ENCODE data around the gene ADORA2A.

The ADORA2A gene

GRCh38 chr22:24453853-24454252 is 26.5 kb downstream of the ADORA2A start:
- TF ChIP-seq CTCF (IDR thresholded peaks at IDR 0.05): no peak
- Histone ChIP-seq H3K4me3 (ENCODE audit: low read depth in 1 of 2, low read length in 1 of 2) (no peak overlapping the region), H3K36me3 (peaks cover 5% of the 10 kb centered on the region)

GRCh38 chr22:24455039-24455438 is 27.6 kb downstream of the ADORA2A start:
- peaks cover 5% of the 10 kb centered on the region for H3K36me3 ChIP-seq
- no peaks in the 10 kb centered on the region for H3K9me3 ChIP-seq
- no peak for TF ChIP-seq CTCF (IDR thresholded peaks at IDR 0.05)
- peaks cover 6 to 11% of the 10 kb centered on the region in 2 experiments for H3K4me1 ChIP-seq (ENCODE audit: control insufficient read depth in 1 of 2, insufficient read depth in 1 of 2, low read depth in 1 of 2, low read length in 1 of 2)
- H3K4me3 ChIP-seq (ENCODE audit: low read depth in 1 of 2, low read length in 1 of 2): no peak overlapping the region
- H3K27me3 ChIP-seq: no peaks in the 10 kb centered on the region
- peak overlapping the region; percentile 44 for H3K27ac ChIP-seq

More at GRCh38 chr22:24453853-24454252, 26.5 kb downstream of the ADORA2A start:
- Histone ChIP-seq H3K27ac (no peak overlapping the region), H3K9me3 (no peaks in the 10 kb centered on the region), H3K27me3 (no peaks in the 10 kb centered on the region), H3K4me1 (ENCODE audit: control insufficient read depth in 1 of 2, insufficient read depth in 1 of 2, low read depth in 1 of 2, low read length in 1 of 2) (peaks cover 18 to 21% of the 10 kb centered on the region in 2 experiments)

- Histone ChIP-seq H3K4me3 (ENCODE audit: low read depth in 1 of 2, low read length in 1 of 2) (no peak overlapping the region), H3K36me3 (peaks cover 5% of the 10 kb centered on the region), H3K9me3 (no peaks in the 10 kb centered on the region), H3K27ac (peak overlapping the region; percentile 44), H3K27me3 (no peaks in the 10 kb centered on the region), H3K4me1 (ENCODE audit: control insufficient read depth in 1 of 2, insufficient read depth in 1 of 2, low read depth in 1 of 2, low read length in 1 of 2) (peaks cover 7 to 11% of the 10 kb centered on the region in 2 experiments)
- TF ChIP-seq CTCF (IDR thresholded peaks at IDR 0.05): no peak
Measured at GRCh38 chr22:24455751-24456426, 28.5 kb downstream of the ADORA2A start.

GRCh38 chr22:24457894-24458420 is 30.6 kb downstream of the ADORA2A start:
- no peak overlapping the region for H3K4me3 ChIP-seq (ENCODE audit: low read depth in 1 of 2, low read length in 1 of 2)
- no peak for TF ChIP-seq CTCF (IDR thresholded peaks at IDR 0.05)
- no peaks in the 10 kb centered on the region for H3K27me3 ChIP-seq
- peaks cover 5% of the 10 kb centered on the region for H3K36me3 ChIP-seq
- no peaks in the 10 kb centered on the region for H3K9me3 ChIP-seq
- H3K27ac ChIP-seq: no peak overlapping the region
- H3K4me1 ChIP-seq (ENCODE audit: control insufficient read depth in 1 of 2, insufficient read depth in 1 of 2, low read depth in 1 of 2, low read length in 1 of 2): peaks cover 7 to 25% of the 10 kb centered on the region in 2 experiments

- H3K9me3 ChIP-seq: no peaks in the 10 kb centered on the region
- H3K27ac ChIP-seq: no peak overlapping the region
- H3K36me3 ChIP-seq: peaks cover 5% of the 10 kb centered on the region
- no peak overlapping the region for H3K4me3 ChIP-seq (ENCODE audit: low read depth in 1 of 2, low read length in 1 of 2)
- peaks cover 14 to 36% of the 10 kb centered on the region in 2 experiments for H3K4me1 ChIP-seq (ENCODE audit: control insufficient read depth in 1 of 2, insufficient read depth in 1 of 2, low read depth in 1 of 2, low read length in 1 of 2)
- no peak for TF ChIP-seq CTCF (IDR thresholded peaks at IDR 0.05)
- H3K27me3 ChIP-seq: no peaks in the 10 kb centered on the region
Measured at GRCh38 chr22:24459911-24460310, 32.5 kb downstream of the ADORA2A start.

Measured in neutrophil (primary cell).